GM21786 (cell line): ENCODE results near the gene C13orf46.

Source experiments
- ATAC-seq: cut with Tn5 transposase; IDR thresholded peaks from one replicate; pipeline ENCODE4 v1.9.1; 2021; ENCODE audit not compliant: unreplicated experiment

C13orf46 gene

GRCh38 chr13:113939944-113940297 is 34.0 kb downstream of the C13orf46 start:
- no peak for ATAC-seq

DNA sequence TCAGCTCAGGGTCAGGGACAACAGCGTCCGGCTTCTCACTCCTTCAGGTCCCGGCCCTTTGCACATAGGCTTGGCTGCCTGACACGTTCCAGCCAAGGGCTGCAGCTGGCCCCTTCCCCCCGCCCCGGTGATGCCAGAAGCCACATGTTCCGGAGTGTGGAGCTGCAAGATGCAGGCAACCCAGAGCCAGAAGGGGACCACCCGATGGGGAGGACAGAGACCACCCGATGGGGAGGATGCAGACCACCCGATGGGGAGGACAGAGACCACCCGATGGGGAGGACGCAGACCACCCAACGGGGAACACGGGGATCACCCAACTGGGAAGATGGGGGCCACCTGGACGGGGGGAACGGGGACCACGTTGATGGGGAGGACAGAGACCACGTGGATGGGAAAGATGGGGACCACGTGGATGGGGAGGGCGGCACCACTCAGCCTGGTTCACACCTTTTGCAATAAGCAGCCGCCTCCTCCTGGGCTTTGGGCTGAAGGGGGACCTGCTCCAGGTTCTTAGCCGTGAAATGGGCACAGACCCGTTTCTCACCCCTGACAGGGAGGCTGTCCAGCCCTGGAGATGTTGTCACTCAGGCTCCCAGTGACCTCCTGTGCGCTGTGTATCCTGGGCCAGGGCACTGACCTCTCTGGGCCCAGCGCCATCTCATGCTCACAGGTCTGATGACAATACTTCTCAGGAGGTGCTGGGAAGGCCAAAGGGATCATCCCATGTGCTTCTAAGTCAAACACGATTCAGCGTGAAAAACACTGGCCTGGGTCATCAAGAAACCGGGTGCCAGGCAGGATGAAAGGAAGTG is 34.5 kb downstream of the C13orf46 start:
- no peak for ATAC-seq

GRCh38 chr13:113938716-113939115 is 35.2 kb downstream of the C13orf46 start:
- ATAC-seq = no peak

DNA sequence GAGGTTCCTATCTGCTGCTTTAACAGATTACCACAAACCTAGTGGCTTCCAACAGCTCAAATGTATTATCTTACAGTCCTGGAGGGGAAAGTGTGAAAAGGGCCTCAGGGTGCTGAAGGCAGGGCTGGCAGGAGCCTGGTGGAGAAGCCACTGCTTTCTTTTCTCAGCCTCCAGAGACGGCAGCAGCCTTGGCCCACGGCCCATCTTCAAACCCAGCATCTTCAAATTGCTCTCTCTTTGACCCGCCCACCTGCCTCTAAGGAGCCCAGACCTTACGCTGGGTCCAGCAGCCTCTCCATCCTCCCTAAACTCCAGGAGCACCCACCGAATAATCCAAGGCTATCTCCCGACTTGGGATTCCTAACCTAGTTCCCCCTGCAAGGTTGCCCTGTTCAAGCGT is 35.6 kb downstream of the C13orf46 start:
- ATAC-seq = no peak

DNA sequence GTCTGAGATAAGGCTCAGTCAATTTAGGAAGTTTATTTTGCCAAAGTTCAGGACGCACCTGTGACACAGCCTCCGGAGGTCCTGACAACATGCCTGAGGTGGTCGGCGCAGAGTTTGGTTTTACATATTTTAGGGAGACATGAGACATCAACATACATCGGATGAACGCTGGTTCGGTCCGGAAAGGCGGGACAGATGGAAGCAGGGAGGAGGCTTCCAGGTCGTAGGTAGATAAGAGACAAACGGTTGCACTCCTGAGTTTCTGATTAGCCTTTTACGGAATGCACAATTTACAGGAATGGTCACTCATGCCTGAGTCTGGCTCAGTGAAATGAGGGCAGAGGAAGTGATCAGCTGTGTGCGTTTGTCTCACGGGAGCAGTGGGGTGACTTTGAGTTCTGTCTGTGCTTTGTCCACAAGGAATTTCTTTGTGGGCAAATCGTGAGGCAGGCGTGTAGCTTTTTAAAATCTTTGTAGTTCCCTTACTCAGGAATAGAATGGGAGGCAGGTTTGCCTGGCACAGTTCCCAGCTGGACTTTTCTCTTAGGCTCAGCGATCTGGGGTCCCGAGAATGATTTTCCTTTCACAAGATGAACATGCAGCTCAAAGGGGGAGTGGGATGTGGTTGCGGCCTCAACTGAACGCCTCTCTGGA is 36.2 kb downstream of the C13orf46 start:
- ATAC-seq = no peak

DNA sequence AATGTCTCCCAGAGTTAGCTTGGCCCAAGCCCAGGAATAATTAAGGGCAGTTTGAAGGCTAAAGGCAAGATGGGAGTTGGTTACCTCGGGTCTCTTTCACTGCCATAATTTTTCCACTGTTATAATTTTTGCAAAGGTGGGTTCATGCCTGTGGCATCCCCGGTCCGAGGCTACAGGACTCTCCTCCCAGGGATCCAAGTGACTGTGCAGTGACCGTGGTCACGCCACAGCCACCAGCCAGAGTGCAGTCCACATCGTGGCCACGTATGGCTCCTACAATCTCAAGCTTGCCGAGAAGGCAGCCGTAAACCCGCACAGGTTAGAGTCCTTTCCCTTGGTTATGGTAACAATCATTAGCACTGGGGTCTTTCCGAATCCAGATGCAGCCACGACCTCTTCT is 36.8 kb downstream of the C13orf46 start:
- ATAC-seq = no peak

GRCh38 chr13:113936166-113936965 is 37.5 kb downstream of the C13orf46 start:
- no peak for ATAC-seq

GRCh38 chr13:113935001-113935844 is 38.7 kb downstream of the C13orf46 start:
- no peak for ATAC-seq

- no peak for ATAC-seq
Measured at GRCh38 chr13:113934576-113934975, 39.3 kb downstream of the C13orf46 start.

DNA sequence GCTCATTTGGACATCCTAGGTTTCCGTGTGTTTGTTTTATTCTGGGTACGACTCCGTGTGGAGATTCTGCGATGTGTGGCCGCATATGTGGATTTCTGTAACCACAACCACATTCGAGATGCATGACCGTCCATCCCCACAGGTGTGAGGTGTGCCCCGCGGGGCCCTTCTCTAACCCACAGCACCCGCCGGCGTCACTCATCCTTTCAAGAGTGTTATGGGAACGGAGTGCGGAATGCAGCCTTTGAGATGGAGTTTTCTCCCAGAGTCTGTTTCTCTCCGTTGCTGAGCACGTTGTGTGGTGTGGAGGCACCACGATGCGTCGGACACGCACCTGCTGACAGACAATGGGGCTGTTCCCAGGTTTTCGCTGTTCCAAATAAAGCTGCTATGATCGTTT is 40.0 kb downstream of the C13orf46 start:
- ATAC-seq = no peak

DNA sequence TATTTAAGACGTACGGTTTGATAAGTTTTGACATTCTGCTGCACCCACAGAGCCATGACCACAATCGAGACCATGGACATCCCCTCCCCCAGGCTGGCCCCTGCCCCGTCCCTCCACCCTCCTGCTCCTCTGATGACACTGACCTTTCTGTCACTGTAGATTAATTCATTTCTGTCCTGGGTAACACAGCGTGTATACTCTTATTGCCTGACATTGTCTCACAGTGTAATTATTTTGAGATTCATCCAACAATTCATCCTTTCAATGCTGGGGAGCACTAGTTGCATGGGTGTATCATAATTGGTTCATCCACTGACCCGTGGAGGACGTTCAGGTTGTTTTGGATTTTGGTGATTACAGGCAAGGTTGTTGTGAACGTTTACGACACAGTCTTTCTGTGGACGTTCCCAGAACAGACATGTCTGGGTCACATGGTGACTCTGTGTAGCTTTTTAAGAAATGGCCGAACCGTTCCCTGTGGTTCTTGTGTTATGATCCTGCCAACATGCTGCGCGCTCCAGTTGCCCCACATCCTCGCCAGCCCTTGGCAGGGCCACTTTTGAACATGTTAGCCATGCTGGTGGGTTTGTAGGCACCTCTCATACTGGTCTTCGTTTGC is 41.9 kb downstream of the C13orf46 start:
- no peak for ATAC-seq

DNA sequence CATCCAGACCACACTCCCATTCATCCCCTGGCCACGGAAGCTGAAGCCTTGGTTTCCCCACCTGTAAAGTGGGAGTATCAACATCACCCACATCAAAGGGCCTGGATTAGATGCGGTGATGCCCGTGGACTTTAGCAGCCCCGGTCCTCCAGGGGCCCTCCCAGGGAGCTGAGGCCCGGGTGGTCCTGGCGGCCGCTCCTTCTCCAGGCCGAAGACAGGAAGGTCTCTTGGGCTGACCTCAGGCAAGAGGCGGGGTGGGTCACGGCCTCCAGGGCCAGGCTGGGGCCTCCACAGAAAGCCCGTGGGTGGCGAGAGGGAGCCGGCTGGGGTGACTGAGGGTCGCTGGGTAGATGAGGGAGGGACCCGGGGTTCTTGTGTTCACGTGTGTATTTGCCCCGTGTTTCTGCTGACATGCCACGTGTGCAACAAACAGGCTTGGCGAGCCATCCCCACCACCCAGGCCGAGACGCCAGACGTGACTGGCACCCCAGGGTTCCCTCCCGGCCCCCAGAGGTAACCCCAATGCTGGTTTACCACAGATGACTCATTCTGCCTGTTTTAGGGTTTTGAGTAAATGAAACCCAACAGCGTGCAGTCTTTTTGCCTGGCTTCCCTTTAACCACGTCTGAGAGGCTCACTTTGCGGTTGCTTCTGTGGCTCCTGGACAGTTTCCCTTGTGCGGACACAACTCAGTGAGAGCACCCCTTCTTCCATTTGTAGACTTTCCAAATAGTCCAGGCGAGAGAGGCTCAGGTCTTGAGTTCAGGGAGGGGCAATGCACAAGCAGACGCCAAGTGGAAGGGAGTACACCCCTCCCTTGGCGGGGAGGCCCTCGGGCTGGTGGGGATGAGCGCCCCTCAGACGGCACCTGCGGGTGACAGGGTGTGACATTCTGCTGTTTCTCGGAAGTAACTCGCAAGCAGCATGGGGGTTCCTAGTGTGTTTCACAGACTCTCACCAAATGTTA is 42.9 kb downstream of the C13orf46 start:
- ATAC-seq = peak; percentile 45

- ATAC-seq = no peak
Measured at GRCh38 chr13:113929628-113930615, 44.0 kb downstream of the C13orf46 start.

DNA sequence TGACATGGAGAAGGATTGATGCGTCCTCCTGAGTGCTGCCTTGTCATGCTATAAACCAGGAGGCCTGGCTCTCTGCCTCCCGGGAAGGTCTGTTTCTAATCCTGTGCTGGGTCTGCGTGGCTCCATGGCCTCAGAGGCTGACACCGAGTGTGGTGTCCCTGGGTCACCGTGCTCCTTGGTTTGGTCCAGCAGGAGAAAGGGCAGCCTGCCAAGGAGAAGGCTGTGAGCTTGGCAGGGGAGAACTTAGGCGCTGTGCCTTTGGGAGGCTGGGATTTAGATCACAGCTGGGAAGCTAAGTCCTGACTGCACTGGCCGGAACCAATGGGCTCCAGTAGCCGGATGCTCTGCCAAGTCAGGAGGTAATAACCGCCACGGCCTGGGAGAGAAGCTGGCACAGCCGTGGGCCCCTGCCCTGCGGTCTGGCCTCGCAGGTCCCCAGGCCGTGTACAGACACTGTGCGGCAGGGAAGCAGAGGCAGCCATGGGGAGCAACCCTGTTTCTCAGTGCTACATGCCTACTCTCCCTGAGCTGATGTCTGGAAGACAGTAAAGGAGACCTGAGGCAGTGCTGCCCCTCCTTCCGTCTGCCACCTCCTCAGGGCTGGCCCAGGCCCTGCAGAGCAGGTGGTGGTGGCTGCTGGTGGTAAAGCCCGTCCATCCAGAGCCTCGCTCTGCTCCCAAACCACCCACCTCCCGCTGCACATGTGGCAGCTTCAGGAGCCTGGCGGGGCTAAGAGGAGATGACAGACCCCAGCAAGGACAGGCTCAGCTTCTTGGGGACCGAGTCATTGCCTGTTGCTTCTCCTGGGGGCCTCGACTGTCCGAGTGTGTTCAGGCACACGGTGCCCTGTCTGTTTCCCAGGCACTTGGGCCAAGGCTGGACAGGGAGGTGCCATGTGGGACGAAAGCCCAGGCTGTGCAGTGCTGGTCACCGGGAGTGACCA is 44.9 kb downstream of the C13orf46 start:
- ATAC-seq = no peak

DNA sequence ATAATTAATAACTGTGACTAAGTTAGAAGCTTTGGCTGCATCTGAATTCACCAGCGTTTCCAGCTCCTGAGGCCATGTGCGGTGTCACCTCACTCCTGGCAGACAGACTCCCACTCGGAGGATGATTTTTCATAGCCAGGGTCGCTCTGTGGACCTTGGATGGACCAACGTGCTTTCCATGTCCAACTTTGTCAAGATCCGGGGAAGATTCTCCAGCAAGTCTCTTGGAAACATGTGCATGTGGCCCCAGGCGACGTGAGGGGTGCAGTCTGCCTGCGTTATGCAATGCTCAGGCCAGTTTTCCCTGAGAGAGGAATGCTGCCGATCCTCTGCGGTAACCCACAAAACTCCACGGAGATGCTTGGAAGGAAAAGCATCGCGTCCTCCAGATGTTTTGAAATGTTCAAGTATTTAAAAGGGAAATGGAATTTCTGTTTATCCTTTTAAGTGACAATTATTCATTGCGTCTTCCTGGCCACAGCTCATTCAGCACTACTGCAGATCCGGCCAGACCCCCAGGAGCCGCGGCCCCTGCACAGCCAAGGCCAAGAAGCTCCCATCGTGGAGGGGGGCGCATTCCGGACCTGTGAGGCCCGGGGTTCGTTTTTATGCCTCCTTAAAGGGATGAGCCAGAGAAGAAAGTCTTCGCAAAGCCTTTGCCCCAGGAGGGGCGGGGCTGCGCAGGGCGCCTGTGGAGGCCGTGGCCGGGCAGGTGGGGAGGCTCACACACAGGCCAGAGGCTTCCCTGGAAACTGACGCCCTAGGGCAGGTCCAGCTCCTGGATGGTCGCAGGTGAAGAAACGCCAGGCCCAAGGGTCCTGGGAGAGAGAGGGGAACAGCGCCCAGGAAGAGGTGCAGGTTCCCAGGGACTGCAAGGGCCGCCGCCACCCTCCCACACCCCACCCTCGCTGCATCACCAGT is 46.0 kb downstream of the C13orf46 start:
- no peak for ATAC-seq
